Thymus (tissue), 11 donors: ENCODE data around the gene TSHZ1. TPM values are rescaled to one million over a fixed set of nuclear protein-coding genes. Genes with fewer than 3 reads are reported as not detected.

ENCODE experiments used
- DNase-seq, 9 donors: peaks; one replicate each; pipeline ENCODE4 v3.0.0-alpha.2; 2013; ENCODE audit warnings: low spot score in 9 of 9, low read depth in 6 of 9, missing footprints in 1 of 9
- H3K27ac ChIP-seq, 2 donors: one replicate each; pipeline ENCODE4 v1.5.1; 2013; ENCODE audit warnings: control low read depth in 1 of 2, low read depth in 1 of 2, low read length in 1 of 2, mild to moderate bottlenecking in 1 of 2, moderate library complexity in 1 of 2
- H3K27me3 ChIP-seq, 2 donors: one replicate each; pipeline ENCODE4 v1.5.1; 2013; ENCODE audit warnings: low read length in 1 of 2; ENCODE audit not compliant: control insufficient read depth in 2 of 2, insufficient read depth in 1 of 2
- H3K36me3 ChIP-seq, 2 donors: one replicate each; pipeline ENCODE4 v1.5.1; 2013; ENCODE audit warnings: low read length in 1 of 2, mild to moderate bottlenecking in 1 of 2, moderate library complexity in 1 of 2; ENCODE audit not compliant: control insufficient read depth in 2 of 2, insufficient read depth in 2 of 2
- H3K4me1 ChIP-seq, 2 donors: one replicate each; pipeline ENCODE4 v1.5.1; 2013; ENCODE audit warnings: low read length in 2 of 2; ENCODE audit not compliant: control insufficient read depth in 2 of 2, insufficient read depth in 2 of 2
- H3K4me3 ChIP-seq, 2 donors: one replicate each; pipeline ENCODE4 v1.5.1; 2013; ENCODE audit warnings: low read length in 2 of 2, control low read depth in 1 of 2, mild to moderate bottlenecking in 1 of 2
- H3K9me3 ChIP-seq, 2 donors: one replicate each; pipeline ENCODE4 v1.5.1; 2013; ENCODE audit warnings: low read length in 1 of 2, mild to moderate bottlenecking in 1 of 2; ENCODE audit not compliant: control insufficient read depth in 2 of 2, insufficient read depth in 1 of 2
- WGBS: extraction: QIAGEN DNeasy Blood & Tissue Kit; methylation state at CpG from one replicate; pipeline ENCODE4 v1.1.7; 2013; 5-methylcytosine and 5-hydroxymethylcytosine counted together
- polyA plus RNA-seq: library from polyadenylated mRNA; stranded (reverse); fragments of 200-250 nt; gene quantifications from one replicate; pipeline ENCODE4 v1.2.3, GENCODE V29; 2013
- total RNA-seq: library from RNA; stranded (reverse); fragments of 120-200 nt; gene quantifications from one replicate; pipeline ENCODE4 v1.2.4, GENCODE V29; 2013
- donor health status: healthy.

Gene TSHZ1
- total and polyA plus RNA-seq, 2 donors, result 7.4 to 10.2 TPM

DNA sequence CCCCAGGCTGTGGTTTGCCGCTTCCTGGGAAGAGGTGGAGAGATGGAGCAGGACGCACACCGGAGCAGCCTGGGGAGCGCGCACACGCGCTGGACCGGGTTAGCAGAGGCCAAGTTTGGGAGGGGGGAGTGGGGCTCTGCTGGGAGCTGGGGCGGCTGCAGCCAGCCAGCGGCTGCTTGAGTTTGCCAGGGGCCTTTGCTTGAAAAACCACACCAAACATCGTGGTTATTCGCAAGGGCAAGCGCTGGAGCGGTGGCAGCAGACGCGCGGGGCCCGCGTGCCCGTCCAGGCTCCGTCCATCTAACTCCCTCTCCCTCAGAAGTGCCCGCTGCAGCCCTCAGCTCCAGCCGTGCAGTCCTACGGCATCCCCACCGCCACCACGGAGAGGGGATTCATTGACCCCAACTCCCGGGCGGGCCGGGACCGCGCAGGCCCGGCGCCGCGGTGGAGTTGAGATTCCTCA lies 6.3 kb upstream of the TSHZ1 start:
- H3K27ac ChIP-seq, result no peak overlapping the region
- peak overlapping the region in 1 of 2 donors; percentile 44 for H3K4me3 ChIP-seq
- DNase-seq, result peak in 1 of 9 donors; percentile 15
- peaks cover 30 to 56% of the 10 kb centered on the region in 2 donors for H3K27me3 ChIP-seq
- H3K36me3 ChIP-seq, result peaks cover 11 to 15% of the 10 kb centered on the region in 2 donors
- H3K4me1 ChIP-seq, result peaks cover 12 to 32% of the 10 kb centered on the region in 2 donors
- 14% methylated on average over 35 of the region's 35 CpGs for WGBS
- H3K9me3 ChIP-seq, result peaks cover 0 to 7% of the 10 kb centered on the region in 2 donors

DNA sequence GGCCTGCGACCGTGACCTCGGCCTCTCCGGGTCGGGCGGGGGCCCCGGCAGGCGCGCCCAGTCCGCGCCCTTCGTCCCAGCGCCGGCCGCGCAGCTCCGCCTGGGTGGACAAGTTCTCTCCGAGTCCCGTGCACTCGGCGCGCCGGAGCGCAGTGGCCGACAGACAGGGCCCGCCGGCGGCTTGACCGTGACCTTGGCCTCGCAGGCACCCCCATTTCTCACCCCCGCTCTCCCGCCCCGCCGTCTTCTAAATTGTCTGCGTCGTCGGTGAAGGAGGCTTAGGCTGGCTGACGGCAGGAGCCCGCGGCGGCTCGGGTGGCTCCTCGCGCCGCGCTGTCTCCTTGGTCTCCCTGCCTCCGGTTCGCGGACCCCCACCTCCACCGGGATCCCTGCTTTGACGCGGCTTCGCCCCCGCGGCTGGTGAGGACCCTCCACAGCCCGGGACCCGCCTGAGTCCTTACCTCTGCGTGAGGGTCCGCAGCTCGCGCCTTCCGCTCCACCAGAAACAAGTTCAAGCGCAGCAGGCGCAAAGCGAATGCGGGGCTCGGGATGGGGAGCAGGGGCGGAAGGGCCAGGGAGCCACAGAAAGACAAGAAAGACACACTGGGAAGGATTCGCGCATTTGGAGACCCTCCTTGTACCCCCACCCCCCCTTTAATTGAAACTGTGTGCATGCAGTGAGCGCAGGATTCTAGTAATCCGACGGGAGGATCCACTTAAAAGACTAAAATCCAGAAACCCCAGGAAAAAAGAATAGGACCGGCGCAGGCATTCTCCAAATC lies 5.7 kb upstream of the TSHZ1 start:
- peak overlapping the region; percentile 20 to 44 for H3K4me3 ChIP-seq
- no peak overlapping the region for H3K27ac ChIP-seq
- H3K36me3 ChIP-seq, result peaks cover 9 to 14% of the 10 kb centered on the region in 2 donors
- peaks cover 12 to 33% of the 10 kb centered on the region in 2 donors for H3K4me1 ChIP-seq
- DNase-seq, result peak in 1 of 9 donors; percentile 37
- peaks cover 30 to 56% of the 10 kb centered on the region in 2 donors for H3K27me3 ChIP-seq
- 17% methylated on average over 75 of the region's 75 CpGs for WGBS
- H3K9me3 ChIP-seq, result peaks cover 0 to 7% of the 10 kb centered on the region in 2 donors

DNA sequence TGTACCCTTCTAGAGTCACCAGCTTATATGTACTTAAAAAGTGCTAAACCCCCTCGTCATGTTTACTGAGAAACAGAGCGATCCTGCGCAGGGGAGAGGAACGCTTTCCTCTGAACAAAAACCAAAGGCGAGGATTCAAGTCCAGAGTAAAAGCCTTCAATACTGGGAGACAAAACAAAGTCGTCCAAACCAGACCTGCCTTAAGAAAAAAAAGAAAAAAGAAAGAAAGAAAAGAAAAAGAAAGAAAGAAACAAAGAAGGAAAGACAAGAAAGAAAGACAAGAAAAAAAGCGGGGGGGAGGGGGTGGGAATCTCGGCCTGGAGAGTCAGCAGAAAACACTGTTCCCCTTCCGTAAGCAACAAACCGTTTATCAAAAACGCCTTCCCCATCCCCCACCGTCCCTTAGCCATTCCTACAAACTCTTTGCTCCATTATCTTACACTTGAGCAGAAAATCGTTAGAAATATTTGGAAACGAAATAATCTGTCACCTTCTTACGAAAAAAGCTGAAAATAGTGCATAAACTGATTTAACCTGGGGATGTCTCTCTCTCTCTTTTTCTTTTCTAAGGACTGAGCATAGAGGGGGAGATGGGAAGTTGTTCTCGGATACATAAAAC lies 5.0 kb upstream of the TSHZ1 start:
- Histone ChIP-seq H3K36me3 (peaks cover 9% of the 10 kb centered on the region in 2 donors), H3K4me1 (peaks cover 12 to 38% of the 10 kb centered on the region in 2 donors), H3K27ac (no peak overlapping the region), H3K4me3 (peak overlapping the region in 1 of 2 donors; percentile 44), H3K27me3 (peaks cover 30 to 56% of the 10 kb centered on the region in 2 donors), H3K9me3 (peaks cover 0 to 7% of the 10 kb centered on the region in 2 donors)
- peak in 1 of 9 donors; percentile 47 for DNase-seq
- WGBS, result 67% methylated on average over 16 of the region's 16 CpGs

DNA sequence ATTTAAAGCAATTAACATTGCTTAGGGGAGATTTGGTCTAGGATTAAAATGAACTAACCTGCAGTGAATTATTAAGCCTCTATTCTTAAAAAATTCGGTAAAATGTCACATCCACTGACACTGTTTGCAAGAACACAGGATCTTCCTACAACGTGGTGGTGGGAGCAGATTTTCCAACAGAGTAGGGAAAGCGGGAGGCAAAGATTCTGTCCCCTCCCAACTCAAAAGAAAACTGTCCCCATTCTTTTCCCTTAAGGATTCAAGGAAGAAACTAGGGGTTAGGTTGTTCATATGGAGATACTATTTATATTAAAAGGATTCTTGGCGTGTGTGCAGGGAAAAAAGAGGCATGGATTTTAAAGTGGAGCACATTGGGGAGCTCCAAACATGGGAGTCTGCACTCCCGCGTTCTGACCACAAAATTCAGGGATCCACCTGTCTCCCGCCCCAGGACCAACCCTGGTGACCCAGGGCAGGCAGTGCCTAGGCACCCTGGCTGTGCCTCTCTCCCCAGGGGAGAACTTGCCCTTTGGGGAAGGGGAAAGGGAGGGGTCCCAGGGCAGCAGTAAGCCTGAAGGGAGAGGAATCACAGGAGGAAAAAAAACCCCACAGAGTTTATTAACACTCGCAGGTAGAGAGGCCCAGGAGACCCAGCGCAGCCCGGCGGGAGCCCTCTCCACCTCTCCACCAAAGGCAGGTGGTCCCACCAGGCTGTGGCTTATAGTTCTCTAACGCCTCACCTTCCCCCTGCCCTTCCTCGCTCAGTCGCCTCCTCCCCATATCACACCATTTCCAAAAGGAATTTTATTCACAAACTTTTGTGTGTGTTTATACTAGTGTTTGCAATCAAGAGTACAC lies 3.9 kb upstream of the TSHZ1 start:
- Histone ChIP-seq H3K9me3 (peaks cover 0 to 7% of the 10 kb centered on the region in 2 donors), H3K4me3 (no peak overlapping the region), H3K36me3 (peaks cover 4 to 5% of the 10 kb centered on the region in 2 donors), H3K4me1 (peaks cover 12 to 38% of the 10 kb centered on the region in 2 donors), H3K27ac (no peak overlapping the region), H3K27me3 (peaks cover 30 to 56% of the 10 kb centered on the region in 2 donors)
- DNase-seq, result no peak
- 93% methylated on average over 14 of the region's 14 CpGs for WGBS

DNA sequence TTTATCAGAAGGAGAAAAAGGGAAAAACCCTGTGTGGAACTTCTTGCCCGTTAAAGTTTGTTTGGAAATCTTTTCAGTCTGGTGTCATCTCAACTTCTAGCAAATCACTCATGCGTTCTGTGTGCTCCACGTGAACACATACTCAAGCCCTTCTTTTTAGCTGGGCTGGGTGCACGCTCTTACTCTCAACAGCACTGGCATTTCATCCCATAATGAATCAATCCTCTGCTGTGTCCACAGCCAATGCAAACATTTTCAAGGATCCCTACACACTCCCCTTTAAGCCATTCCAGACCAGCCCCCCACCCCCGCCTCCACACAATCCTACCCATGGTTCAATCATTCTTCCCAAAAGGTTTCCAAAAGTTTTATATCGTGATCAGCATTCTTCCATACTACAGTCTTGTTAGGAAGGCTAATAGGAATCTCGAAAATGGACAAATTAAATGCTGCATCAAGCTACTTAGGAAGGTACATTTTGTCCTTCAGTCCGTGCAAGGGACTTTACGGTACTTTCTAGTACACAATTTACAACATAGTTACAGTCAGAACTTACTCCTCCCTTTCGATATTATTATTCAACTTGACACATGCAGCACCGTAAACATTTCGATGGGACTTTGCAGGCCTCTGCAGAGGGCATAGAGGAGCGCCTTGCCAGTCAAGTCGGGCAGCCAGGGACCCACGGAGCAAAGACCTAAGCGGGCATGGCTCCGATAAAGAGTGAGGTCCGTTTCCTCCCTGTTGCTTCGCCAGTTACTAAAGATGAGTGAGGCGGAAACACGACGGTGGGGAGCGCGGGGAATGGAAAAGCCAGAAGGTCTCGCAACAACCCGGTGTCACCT lies 3.1 kb upstream of the TSHZ1 start:
- H3K4me3 ChIP-seq, result peak overlapping the region; percentile 63 to 94
- WGBS, result 30% methylated on average over 26 of the region's 26 CpGs
- no peaks in the 10 kb centered on the region for H3K36me3 ChIP-seq
- H3K27ac ChIP-seq, result peak overlapping the region in 1 of 2 donors; percentile 38
- peaks cover 30 to 56% of the 10 kb centered on the region in 2 donors for H3K27me3 ChIP-seq
- H3K9me3 ChIP-seq, result peaks cover 0 to 7% of the 10 kb centered on the region in 2 donors
- DNase-seq, result peak in 1 of 9 donors; percentile 20
- peaks cover 17 to 44% of the 10 kb centered on the region in 2 donors for H3K4me1 ChIP-seq

DNA sequence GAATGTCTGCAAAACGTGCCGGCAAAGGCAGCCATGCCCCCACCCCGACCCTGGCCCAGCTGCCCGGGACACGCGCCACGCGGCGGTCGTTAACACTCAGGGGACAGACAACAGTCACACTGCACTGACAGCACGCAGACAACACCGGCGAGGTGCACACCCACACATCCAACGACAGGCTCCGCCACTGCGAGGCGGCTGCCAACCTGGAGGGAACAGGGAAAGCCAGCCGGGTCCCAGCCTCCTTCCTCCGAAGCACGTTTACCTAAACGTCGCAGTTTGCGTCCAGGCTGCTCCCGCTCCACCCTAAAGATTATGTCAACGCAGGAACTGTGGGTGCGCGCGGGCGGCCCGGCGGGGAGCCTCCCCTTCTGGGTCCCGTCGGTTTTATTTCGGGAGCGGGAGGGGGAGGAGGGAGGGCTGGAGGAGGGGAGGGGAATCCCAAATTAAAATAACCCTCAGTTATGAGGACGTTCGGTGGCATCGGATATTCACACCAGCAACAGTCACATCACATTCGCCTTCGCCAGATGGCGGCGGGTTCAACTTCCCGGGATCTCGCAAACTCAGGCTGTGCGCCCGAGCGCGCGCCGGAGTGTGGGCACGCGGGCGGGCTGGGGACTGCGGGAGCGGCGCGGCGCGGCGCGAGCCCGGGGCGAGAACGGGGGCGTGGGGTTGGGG lies 2.3 kb upstream of the TSHZ1 start:
- Histone ChIP-seq H3K27ac (peak overlapping the region; percentile 38 to 88), H3K4me3 (peak overlapping the region; percentile 63 to 94), H3K4me1 (peaks cover 19 to 46% of the 10 kb centered on the region in 2 donors), H3K27me3 (peaks cover 30 to 56% of the 10 kb centered on the region in 2 donors), H3K36me3 (no peaks in the 10 kb centered on the region), H3K9me3 (peaks cover 0 to 7% of the 10 kb centered on the region in 2 donors)
- WGBS, result under 1% methylated on average over 65 of the region's 65 CpGs
- peak in 3 of 9 donors; percentile 32 to 65 (median 34) for DNase-seq

DNA sequence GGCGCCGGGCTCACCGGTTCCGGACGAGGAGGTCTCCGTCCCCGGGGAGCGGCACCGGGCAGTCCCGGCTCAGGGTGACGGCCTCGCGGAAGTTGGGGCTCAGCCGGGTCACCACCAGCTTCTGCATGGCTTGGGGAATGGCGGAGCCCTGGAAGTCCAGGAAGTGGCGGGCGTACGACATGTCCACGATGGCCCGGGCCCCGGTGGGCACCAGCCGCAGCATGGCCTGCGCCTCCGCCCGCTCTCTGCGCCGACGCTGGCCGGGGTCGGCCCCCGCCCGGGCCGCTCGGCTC lies 1.8 kb upstream of the TSHZ1 start:
- Histone ChIP-seq H3K27me3 (peaks cover 28 to 51% of the 10 kb centered on the region in 2 donors), H3K27ac (peak overlapping the region; percentile 67 to 88), H3K4me1 (peaks cover 23 to 46% of the 10 kb centered on the region in 2 donors), H3K36me3 (no peaks in the 10 kb centered on the region), H3K4me3 (peak overlapping the region; percentile 63 to 94), H3K9me3 (peaks cover 0 to 7% of the 10 kb centered on the region in 2 donors)
- under 1% methylated on average over 34 of the region's 34 CpGs for WGBS
- DNase-seq, result no peak
